Lung microvascular endothelial cell (primary cell): ENCODE measurements around the gene BRD4. TPM values are rescaled to one million over a fixed set of nuclear protein-coding genes. Genes with fewer than 3 reads are reported as not detected.
A peak's percentile ranks its signal among the peaks of the same experiment; 100 is the strongest.

Experiments used
- DNase-seq, 2 donors: peaks; one replicate each; pipeline versions ENCODE4 v3.0.0 to v3.0.0-alpha.2; 2010; ENCODE audit warnings: low read depth in 2 of 2
- total RNA-seq: library from RNA; depleted of rRNA; stranded (reverse); fragments of >200 nt; gene quantifications from 2 replicates; pipeline ENCODE4 v1.2.1, GENCODE V29; 2014

The BRD4 gene
- total RNA-seq, 1 donor from 2014 or later: 9.9 TPM

GRCh38 chr19:15249972-15250639 lies 82.2 kb downstream of the BRD4 start:
- peak; percentile 85 to 96 for DNase-seq

DNA sequence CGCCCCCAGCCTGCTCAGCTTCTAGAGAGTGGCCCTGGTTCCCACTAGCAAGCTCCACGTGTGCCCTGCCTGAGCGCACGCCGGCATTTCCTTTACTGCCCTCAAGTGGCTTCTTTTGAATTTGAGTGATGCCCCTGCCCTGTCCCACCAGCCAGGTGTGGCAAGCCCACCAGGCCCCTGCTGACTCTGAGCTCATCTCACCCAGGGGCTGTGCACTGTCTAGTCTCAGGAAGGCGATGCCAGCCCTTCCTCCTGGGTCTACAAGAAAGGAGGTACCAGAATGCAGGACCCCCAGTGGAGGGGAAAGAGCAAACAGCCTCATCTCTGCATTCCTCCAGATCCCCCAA lies 82.8 kb downstream of the BRD4 start:
- no peak for DNase-seq

GRCh38 chr19:15248648-15249527 lies 83.5 kb downstream of the BRD4 start:
- peak; percentile 84 to 88 for DNase-seq

GRCh38 chr19:15248106-15248505 lies 84.2 kb downstream of the BRD4 start:
- DNase-seq: no peak

DNA sequence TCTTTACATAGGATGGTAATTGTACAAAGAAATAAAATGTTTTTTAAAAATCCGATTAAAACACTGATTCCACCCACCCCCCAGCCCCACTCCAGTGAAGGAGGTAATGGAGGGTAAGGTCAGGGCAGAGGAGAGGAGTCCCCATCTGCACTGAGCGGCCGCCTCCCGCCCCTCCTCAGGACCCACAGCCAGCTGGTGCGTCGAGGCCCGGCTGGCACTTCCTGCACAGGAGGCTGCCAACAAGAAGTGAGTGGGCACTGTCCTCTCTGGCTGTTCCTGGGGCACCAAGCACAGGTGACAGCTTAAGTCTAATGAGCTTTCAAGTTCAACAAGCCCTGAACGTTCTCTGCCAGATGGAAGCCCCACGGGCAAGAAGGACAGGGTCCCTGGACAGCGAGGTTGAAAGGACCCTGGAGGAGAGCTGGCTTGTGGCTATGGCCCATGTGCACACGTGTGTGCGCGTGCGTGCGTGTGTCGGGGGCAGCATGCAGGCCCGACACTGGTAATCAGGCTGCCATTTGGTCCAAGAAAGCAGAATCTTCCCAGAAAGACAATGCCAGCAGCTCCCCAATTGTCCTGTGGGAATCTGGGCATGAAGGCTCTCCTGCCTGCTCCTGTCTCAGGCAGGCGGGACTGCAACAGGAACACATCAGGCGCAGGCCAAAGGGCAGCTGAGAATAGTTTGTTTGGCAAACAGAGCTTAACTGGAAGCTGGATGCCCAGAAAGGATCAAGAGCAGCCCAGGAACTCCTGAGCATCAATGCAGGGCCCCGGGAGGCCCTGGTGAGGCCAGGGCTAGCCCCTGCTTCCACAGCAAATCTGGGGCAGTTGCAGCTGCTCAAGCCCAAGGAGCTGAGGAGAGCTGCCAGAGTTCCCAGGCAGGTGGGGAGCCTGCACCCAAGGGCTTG lies 85.0 kb downstream of the BRD4 start:
- DNase-seq: no peak

GRCh38 chr19:15246198-15246481 lies 86.2 kb downstream of the BRD4 start:
- no peak for DNase-seq

GRCh38 chr19:15245370-15246197 lies 86.8 kb downstream of the BRD4 start:
- DNase-seq: no peak

DNA sequence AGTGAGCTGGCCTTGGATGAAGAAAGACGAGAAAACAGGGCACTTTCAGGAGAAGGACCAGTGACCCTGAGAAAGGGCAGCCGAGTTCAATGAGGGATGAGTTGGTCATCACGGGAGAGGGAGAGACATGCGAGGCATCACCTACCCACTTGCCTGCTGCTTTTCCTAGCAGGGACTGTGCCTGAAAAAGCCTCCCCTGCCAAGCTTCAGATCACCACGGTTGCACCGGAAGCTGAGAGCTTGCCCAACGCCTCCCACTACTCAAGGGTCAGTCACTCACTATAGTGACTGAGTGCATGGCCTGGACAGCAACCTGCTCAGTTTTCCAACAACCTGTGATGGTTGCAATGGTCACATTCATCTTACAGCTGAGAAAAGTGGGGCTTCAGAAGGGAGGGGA lies 87.5 kb downstream of the BRD4 start:
- no peak for DNase-seq

- DNase-seq: no peak
These were observed 88.1 kb downstream of the BRD4 start for GRCh38 chr19:15244106-15244803.

GRCh38 chr19:15243236-15243957 lies 88.9 kb downstream of the BRD4 start:
- DNase-seq: no peak

DNA sequence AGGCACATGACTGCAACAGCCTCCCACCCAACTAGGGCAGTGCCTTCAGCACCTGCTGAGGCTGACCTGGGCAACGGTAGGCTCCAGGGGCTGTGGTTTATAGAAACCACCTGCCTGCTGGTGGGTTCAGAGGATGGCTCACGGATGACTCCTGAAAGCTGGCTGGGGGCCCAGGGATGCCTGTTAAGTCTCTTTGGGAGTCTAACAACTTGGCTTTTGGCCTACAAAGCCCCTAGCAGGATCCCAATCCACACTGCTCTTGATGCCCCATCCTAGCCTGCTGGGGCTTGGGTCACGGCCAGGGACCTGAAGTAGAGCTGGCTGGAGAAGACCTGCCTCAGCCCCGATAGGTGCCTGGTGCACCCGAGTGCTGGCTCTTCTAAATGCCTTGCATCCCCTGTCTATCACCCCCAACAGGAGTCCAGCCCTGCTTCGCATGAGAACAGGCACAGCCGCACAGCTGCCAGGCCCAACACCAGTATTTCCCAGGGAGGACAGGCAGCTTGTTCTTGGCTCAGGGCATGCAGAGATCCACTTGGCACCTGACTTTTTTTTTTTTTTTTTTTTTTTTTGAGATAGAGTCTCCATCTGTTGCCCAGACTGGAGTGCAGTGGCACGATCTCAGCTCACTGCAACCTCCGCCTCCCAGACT lies 91.0 kb downstream of the BRD4 start:
- no peak for DNase-seq

GRCh38 chr19:15240515-15240914 lies 91.8 kb downstream of the BRD4 start:
- DNase-seq: no peak

- DNase-seq: no peak
These were observed 92.9 kb downstream of the BRD4 start for GRCh38 chr19:15239337-15239949.

- DNase-seq: no peak
These were observed 93.6 kb downstream of the BRD4 start for GRCh38 chr19:15238639-15239155.

- no peak for DNase-seq
These were observed 94.3 kb downstream of the BRD4 start for GRCh38 chr19:15237759-15238638.

DNA sequence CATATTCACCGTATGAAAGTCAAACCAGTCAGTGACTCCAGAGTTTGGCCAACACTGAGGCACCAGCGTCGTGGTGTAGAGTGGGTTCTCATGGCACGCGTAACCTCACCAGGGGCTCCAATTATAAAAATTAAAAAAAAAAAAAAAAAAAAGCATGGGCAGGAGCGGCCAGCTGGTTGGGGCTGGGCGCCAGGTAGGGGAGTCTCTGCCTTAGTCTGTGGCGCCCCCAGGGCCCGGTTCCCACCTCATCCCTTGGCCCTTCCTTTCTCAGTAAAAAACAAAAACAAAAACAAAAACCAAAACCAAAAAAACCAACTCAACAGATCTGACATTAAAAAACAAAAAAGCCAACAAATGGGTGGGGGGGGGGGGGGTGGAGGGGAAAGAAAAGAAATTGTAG lies 95.5 kb downstream of the BRD4 start:
- DNase-seq: no peak

GRCh38 chr19:15235781-15236180 lies 96.6 kb downstream of the BRD4 start:
- DNase-seq: no peak
